DOHH2 (cell line): ENCODE data around the gene CBFA2T3.

Experiments used
- EZH2phosphoT487 ChIP-seq: fragments of 200-600 bp; sonication (generic); IDR thresholded peaks from 2 replicates; pipeline ENCODE4 v1.6.1; 2017; ENCODE audit warnings: borderline replicate concordance, mild to moderate bottlenecking, antibody characterized with exemption, low read length, moderate library complexity, mixed read lengths
- TF ChIP-seq, protein P1 (sequence below): fragments of 200-600 bp; sonication (generic); IDR thresholded peaks from one replicate; pipeline ENCODE4 v1.5.1; 2014; ENCODE audit warnings: antibody characterized with exemption, mild to moderate bottlenecking, low read depth, low read length; ENCODE audit not compliant: poor library complexity, severe bottlenecking

DNA sequence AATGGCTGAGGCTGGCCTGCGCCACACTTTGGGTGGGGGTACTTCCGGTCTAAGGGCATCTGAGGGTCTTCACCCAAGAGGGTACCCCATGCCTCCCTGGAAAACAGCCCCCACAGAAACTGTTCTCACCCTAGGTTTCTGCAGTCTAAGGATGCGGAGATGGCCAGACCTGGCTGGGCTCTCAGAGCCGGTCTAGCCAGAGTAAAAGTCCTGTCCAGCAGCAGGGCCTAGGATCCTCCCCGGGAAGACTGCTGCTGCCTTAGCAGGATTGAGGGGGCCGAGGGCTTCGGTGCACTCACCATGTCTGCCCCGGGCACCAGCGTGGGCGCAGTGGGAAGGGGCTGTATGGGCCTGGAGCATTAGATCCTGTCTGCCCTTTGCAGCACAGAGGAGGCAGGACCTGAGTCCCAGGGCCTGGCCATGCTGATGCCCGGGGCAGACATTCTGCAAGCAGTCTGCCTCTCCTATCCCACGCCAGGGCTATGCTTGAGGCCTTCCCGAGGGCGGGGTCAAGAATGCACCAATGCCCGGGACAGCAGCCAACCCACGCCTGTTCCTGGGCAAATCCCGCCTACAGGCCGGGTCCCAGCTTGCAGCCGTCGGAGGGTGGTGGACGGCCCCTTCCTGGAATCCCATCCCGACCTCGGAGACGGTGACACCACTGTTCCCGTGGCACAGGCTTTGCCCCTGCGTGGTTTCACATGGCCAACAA, 54.7 kb downstream of the CBFA2T3 start:
- TF ChIP-seq, protein P1, sequence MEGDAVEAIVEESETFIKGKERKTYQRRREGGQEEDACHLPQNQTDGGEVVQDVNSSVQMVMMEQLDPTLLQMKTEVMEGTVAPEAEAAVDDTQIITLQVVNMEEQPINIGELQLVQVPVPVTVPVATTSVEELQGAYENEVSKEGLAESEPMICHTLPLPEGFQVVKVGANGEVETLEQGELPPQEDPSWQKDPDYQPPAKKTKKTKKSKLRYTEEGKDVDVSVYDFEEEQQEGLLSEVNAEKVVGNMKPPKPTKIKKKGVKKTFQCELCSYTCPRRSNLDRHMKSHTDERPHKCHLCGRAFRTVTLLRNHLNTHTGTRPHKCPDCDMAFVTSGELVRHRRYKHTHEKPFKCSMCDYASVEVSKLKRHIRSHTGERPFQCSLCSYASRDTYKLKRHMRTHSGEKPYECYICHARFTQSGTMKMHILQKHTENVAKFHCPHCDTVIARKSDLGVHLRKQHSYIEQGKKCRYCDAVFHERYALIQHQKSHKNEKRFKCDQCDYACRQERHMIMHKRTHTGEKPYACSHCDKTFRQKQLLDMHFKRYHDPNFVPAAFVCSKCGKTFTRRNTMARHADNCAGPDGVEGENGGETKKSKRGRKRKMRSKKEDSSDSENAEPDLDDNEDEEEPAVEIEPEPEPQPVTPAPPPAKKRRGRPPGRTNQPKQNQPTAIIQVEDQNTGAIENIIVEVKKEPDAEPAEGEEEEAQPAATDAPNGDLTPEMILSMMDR = no peak
- TF ChIP-seq EZH2phosphoT487 = no peak
